ENCODE data around the gene CPNE8.

The CPNE8 gene

DNA sequence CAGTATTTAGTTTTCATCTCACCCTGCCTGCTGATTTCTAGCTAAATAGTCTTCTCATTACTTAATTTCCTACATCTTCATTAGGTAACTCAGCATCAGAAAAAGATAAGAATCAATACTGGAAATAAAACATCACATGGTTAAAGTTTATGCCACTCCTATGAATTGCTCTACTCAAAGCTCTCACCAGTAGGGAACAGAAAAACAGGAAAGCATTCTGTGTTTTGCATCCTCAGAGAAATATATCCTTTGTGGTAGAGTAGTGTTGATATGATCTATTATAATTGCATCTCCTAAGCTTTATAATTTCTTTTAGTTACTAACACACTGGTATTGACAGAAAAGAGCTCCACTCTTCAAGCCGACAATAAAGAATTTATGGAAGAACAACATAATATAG, 9.9 kb downstream of the CPNE8 start:
- DNase-seq (ENCODE audit: low spot score), result no peak

DNA sequence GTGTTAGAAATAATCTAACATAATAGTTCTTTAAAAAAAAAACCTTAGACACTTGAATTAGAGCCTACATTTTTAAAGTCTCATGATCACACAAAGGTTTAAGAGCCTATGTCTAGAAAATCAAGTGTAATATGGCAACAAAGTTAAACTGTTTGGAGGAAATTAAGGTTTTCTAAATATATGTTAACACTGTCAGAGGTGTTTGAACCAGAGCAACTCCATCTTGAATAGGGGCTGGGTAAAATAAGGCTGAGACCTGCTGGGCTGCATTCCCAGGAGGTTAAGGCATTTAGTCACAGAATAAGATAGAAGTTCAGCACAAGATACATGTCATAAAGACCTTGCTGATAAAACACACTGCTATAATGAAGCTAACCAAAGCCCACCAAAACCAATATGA, 12.4 kb downstream of the CPNE8 start:
- DNase-seq (ENCODE audit: low spot score), result no peak

DNA sequence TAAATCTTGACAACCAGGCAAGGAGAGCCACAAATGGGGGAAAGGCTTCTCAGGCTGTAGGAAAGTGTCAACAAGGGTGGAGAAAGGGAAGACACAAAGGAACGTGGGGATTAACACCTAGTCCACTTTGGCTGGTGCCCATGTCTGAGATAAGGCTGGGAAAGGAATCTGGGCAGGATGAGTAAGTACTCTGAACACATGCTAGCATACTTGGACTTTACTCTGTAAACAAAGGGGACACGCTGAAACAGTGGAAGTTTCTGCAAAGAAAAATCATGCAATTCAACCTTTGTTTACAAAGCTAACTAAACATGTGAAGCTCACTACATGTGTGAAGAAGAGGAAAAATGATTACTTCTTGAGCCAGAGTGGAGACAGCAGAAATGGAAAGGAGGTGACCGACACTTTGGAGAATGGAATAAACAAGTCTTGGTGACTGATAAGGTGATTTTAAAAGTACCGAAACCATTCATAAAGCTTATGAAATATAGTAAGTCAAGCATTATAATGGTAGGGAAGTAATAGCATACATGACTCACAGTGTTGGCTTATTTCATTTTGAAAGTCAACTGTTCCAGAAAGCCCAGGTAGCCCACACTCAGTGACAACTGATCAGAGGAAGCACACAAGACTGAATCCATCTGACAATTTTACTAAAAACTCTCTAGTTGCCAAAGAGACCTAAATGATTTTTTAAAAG, 13.2 kb downstream of the CPNE8 start:
- DNase-seq (ENCODE audit: low spot score), result no peak

DNA sequence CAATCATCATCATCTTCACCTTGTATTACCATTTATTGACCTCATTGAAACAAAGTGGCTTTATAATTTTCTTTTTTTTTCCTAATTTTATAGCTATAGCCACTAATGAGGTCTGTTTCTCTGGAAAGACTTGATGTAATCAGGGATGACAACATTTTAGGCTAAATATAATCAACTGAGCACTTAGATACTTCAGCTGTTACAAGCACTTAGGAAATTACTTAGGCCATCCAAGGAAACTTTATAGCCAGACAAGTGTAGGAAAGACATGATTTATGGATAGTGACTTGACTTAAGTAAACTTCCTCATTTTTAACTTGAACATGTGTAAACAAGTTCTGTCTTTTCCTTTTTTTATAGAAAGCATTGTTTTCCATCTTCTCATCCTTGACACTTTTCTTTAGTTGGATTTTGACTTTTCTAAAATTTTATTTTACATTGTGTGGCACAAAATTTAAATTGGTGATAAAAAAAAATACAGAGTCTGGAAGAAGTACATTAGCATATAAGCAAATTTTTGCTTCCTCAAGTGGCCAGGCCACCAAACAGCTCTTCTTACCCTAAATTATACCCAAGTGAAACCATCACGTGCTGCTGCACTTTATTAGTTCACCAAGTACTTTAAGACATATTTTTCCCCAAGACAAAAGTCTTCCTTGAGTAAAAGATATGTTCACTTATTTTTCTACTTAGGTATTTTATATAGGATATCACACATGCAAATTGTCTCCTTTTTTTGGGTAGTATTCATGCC, 15.1 kb downstream of the CPNE8 start:
- no peak for DNase-seq (ENCODE audit: low spot score)

DNA sequence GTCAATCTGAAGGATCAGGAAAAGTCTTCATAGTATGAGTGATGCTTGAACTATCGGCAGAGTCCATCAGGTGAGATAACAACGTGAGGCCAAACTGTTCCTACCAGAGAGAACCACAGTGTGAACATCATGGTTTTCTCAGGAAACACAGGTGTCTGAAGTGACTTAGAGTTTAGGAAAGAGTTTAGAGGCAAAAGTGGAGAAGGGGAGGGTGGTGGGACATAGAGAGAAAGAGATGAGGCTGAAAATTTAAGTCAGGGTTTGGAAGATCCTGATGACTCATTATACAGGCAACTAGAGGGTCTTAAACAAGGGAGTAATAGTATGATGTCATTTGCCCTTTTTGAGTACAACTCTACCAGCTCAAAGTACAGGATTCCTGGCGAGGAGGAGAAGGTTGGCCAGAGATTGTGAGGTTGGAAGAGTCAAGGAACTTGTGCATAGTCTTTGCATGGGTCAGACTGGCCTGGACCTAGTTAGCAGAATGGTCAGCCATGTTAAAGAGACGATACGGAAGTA, 16.0 kb downstream of the CPNE8 start:
- no peak for DNase-seq (ENCODE audit: low spot score)

DNA sequence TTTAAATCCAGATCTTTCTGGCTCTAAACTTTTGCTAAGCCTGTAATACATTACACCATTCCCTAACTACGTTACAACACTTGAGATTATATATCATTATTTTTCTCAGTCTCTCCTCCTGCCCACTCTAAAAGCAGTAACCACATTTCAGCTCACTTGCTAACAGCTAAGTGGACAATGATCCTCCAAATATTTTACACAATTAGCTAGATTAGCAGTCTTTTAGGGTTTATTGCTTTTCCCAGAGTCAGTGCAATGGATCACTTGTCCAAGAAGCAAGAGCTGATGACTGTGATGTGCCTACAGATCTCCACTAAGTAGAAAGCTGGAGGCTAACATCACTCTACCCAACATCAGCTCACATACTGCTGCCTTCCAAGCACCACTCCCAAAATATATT, 17.6 kb downstream of the CPNE8 start:
- DNase-seq (ENCODE audit: low spot score), result no peak

DNA sequence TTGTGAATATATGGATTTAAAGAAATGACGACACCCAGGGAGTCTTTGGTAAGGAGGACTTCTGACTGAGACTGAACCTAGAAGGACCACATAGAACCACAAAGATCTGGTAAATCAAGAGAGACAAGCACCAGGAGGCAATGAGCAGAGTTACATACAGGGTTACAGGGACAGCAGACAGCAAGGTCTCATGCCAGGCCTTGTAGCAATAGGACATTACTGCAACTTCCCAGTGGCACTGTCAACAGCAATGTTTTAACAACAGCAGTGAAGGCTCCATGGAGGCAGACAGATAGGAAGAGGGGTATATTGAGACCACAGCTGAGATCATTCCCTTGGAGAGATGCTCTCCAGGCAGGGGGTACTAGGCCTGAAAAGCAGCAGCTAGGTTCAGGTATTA, 18.5 kb downstream of the CPNE8 start:
- DNase-seq (ENCODE audit: low spot score), result no peak

DNA sequence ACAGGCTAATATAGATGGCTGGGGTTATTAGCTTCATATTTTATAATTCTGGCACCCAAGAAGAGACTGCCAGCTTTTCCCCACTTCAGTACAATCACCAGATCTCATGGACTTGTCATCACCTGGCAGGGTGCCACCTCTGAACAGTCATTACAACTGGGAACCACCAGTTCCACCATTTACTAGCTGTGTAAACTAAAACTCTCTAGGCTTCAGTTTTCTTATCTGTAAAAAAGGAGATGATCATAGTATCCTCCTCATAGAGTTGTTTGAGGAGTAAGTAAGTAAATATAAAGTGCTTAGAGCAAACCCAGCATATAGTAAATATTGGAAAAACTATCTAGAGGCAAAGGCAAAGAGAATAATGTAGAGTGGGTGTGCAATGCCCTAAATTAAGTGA, 19.3 kb downstream of the CPNE8 start:
- no peak for DNase-seq (ENCODE audit: low spot score)

DNA sequence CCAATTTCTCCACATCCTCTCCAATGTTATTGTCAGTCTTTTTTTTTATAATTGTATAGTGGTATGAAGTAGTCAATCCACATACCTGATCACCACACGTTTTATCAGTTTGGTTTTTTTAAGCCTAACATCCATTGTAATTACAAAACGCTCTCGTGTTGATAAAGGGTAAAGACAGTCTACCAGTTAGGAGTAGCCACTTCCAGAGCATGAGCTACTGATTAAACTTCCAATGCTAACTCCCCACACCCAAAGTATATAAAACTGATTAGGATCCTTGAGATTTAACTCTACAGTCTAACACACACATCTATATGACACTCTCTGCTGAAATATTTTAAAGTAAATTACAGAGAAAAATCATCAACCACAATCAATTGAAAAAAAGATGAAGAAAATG, 20.7 kb downstream of the CPNE8 start:
- no peak for DNase-seq (ENCODE audit: low spot score)

DNA sequence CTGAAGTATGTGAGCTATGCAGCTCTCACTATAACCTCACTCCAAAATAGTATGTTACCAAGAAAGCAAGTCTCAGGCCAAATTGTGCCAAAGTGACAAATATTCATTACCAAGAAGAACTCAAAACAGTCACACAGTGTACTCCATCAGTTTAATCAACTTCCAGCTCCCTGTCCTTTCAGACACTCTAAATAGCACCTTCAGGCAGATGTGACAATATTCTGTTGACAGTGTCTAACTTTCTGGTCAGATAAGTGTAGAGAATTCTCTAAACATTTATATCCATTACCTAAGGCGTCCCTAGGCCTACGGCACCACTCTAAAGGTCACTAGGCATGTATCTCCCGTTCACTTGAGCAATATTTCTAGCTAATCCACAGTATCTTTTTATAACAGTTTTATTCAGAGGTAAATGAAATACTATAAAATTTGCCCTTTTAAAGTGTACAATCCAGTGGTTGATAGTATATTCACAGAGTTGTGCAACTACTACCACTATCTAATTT, 21.7 kb downstream of the CPNE8 start:
- DNase-seq (ENCODE audit: low spot score), result no peak

DNA sequence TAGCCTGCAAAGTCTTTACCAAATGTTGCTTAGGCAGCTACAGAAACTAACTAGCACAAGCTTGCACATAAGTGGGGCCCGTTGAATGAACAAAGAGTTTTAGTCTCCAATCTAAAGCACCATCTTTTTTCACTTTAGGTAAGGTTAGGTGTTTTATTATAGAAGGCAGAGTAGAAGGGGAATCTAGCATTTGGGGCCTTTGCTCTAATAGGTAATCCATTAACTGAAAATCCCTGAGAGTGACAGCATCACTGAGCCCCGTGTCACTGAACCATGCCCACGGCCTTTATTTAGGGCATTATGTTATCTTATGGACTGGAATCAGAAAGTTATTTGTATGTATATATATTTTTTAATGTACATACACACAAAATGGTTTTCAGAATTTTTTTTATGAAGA, 25.1 kb downstream of the CPNE8 start:
- no peak for DNase-seq (ENCODE audit: low spot score)

DNA sequence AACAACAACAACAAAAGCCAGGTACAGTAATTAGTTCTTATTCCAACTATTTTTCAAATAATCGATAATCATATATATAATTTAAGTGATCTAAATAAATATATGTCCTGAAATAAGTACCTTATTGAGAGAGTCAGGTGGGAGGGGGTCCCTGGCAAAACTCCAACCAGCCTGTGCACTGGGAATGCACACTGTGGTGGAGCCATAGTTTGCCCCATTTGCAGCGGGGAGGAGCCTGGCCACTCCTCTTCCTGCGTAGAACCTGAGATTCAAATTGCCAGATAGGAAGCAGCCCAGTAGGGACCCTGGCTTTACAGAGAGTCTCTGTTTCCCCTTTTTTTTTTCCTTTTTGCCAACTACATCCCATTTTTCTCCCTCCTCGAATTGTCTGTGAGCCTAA, 26.4 kb downstream of the CPNE8 start:
- DNase-seq (ENCODE audit: low spot score), result no peak

DNA sequence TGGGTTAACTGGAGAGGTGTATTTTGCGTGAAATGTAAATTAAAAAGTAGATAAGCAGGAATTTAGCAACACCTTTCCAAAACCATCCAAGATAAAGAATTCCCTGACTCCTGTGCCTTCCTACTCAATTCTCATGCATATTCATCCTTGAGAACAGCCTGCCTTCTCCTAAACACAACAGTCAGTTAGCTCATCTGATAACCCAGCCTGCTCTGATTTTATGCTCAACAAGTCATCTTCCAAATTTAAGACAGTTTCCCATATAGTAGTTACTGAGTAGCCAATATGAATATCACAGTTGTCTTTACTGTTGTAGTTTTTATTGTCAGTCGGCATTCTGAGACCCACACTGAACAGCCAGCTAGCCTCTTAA, 27.1 kb downstream of the CPNE8 start:
- no peak for DNase-seq (ENCODE audit: low spot score)

DNA sequence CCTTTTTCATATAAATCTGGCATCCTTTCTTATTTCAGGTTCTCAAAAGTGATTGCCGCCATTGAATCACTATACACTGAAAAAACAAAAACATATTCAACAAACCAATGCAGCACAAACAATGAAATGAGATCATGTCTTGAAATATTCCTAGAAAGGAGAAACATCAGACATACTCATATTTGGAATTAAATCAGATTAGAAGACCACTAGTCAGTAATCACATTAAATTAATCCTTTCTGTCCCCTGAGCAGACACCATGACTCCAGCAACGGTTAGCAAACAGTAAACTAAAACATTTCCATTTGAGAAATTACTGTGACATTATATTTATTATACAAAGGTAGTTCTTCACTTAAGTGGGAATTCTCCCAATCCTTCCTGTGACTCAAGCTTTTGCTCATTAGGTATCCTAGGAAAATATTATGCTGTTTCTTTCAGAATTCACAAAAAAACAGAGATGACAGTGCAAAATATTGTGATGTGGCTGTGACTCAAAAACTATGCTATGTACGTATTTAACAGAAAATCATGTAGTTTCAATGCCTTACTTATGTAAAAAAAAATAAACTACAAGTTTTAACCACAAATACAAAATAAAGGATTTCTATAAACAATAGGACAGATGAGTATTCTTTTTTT, 29.7 kb downstream of the CPNE8 start:
- no peak for DNase-seq (ENCODE audit: low spot score)

DNA sequence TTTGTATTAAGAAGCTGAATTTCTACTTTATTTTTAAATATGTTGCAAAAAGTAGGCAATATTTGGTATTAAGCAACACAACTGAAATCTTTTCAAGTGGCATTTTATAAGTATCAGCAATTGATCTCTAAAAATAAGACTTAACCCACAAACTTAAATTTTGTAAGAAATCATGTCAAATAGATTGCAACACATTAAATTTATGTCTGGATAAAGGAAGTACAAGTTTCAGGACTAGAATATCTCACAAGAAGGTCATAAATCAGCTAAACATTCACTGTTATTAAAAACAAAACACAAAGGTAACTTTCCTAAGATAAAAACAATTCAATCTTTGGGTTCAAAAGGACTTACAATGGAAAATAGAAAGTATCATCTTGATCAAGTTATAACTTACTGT, 32.8 kb downstream of the CPNE8 start:
- DNase-seq (ENCODE audit: low spot score), result no peak

DNA sequence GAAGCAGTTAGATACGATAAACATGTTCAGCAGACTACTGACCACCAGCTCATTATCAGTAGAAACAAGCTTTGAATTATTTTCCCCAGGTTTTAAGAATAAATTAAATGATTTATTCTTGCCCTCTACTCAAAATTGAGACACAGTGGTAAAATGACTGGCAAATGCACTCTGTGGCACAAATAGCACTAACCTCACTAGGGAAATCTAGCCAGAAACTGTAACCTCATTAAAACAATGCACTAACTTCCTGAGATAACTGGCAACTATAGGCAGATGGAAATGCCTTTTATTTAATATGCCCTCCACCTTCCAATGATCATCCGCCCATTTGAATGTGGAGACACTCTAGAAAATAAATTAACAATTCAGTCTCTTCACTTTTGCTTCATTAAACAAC, 33.2 kb downstream of the CPNE8 start:
- DNase-seq (ENCODE audit: low spot score), result no peak

DNA sequence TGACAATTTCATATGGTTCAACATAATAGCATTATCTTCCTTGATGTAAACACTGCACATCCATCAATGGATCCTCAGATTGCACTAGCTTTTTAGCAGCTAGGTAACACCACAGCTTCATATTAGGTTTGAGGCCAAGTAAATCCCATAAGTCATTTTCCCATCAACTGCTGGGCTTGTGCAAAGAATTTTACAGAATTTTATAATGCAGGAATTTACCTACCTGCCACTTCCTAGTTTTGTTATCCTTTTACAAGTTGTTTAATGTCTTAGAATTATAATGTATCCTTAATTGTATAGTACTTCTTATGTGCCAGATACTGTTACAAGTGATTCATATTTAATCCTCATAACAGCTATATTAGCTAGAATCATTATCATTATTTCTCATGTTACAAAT, 36.4 kb downstream of the CPNE8 start:
- DNase-seq (ENCODE audit: low spot score), result no peak

DNA sequence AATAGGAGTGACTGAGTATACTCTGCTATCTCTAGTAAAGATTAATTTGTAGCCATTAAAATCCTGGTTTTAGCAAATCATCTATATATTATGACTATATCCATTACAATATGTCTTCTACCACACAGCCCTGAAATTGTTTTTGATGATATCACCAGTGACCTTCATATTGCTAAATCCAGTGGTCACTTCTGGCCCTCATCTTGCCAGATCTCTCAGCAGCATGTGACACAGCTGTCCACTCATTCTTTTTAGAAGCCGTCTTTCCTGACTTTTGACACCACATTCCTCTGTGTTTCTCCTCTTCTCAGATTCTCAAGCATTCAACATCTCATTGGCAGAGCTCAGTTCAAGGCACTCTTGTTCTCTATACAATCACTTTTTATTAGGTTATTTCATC, 54.9 kb downstream of the CPNE8 start:
- no peak for DNase-seq (ENCODE audit: low spot score)

DNA sequence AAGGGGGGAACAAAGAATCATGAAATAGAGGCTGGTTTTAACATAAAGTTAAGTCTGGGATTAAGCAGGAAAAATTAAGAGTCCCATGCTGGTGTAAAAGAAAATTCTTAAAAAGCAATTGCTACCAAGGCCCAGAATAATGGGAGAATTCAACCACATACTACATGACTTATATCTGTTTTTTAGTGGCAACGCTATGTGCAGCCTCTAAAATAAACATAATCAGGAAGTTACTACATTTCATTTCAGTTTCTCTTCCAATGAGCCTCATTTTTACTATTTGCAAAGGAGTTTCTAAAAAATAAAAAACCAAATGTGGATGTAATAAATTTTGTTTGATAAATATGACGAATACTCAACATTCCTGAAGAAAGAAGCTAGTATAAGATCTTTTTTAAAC, 58.1 kb downstream of the CPNE8 start:
- no peak for DNase-seq (ENCODE audit: low spot score)

DNA sequence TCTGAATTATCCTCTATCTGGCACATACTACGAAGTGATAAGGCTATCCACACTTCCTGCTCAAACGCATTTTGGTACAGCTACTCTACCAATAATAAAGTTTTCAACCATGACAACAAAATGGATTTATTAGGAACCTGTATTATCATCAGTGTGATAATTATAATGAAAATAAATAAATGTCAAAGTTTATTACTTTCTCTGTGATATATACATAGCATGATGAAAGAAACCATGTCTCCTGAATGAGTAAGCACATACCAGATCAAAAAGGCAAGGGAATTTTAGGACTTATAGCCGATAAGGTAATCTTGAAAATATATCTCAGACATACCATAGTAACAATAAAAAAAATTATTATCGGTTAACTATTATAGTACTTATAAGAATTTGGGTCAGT, 61.1 kb downstream of the CPNE8 start:
- DNase-seq (ENCODE audit: low spot score), result no peak

DNA sequence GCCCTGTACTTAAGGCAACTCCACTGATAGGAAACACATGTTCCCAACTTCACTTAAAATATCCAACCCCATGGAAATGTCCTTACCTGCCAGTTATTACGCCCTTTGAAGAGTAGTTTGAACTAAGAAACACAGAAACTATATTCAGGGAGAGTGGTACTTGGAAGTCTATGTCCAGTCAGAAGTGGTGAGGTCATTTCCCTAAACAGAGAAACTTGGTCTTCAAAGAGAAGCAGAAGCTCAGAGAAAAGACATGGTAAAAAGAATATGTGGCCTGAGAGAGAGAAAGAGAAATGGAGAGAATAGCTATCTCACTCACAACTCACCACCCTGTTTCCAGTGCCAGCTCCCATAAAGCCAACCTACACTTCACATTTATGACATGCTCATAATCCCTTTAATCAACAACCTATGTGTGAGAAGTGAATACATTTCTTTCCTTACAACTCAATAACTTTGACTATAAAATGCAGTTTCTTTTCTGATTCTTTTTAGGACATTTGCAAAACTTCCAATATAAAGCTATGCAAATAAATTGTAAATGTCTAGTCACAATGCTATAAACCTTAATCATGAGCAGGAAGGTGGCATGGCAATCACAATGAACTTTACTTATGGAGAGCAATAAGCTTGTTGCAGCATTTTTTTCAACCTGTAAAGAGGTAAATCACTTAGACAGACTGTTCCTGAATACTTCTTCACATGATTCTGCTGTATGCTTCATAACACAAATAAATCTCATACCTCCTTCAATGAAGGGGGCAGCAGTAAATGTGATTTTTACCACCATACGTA, 67.1 kb downstream of the CPNE8 start:
- no peak for DNase-seq (ENCODE audit: low spot score)

DNA sequence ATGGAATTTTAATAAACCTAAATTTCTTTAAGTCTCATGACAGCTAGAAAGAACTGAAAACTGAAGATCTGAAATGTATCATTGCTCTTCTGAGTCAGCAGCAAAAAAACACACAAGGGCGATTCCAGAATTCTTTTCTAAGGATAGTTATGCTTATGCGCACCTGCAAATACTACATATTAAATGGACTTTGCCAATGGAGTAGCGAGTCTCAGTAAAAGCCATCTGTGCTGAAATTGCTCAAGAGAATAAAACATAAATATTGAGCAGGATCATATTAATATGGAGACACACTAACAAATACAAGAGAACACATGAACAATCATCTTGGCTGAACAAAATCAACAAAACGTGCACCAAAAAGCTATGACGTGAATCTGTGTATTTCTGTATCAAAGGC, 73.7 kb downstream of the CPNE8 start:
- DNase-seq (ENCODE audit: low spot score), result no peak

Data from Ammon's horn (tissue), 1 donor.